GM21360 (cell line): Measurements from ENCODE around the gene TBC1D16.
"Not testable (repeated sequence)": the region's sequence is repeated elsewhere in the genome, so short reads cannot be mapped to it uniquely, and the experiment has no call there.

Source experiments
- ATAC-seq: cut with Tn5 transposase; IDR thresholded peaks from one replicate; pipeline ENCODE4 v1.9.1; 2021; ENCODE audit warnings: mild to moderate bottlenecking, moderate library complexity; ENCODE audit not compliant: unreplicated experiment

TBC1D16 gene

DNA sequence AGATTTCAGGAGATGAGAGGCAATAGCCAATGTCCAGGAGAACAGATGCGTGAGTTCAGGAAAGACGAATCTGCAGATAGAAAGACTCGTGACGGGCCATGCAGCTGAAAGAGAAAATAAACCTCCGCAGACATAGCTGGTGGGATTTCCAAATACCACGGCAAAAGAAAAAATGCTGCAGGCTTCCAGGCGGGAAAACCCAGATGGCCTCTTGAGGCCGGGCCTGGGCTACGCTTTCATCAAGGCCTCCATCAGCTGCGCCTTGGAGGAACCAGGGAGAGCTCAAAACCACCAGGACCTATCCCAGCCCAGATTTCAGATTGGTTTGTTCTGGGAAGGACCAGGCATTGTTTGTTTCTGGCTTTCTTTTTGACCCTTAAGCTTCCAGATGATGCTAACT, 17.4 kb upstream of the TBC1D16 start:
- ATAC-seq, result no peak

DNA sequence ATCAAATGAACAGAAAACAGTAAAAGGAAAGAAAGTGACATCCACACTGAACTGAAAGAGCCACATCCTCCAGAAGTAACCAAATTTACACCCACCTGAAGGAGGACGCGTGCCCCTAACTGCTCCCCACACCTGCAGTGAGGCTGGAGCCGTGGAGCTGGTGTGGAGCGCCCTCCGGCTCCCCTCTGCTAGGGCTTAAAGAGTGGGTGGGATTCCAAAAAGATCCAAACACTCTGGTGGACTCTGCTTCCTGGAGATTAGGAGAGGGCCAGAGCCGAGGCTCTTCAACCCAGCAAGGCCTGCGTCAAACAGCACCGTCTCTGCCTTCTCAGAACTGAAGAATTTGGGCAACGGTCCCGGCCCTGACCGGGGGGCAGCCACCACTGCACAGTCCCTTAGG, 16.0 kb upstream of the TBC1D16 start:
- ATAC-seq, result no peak

DNA sequence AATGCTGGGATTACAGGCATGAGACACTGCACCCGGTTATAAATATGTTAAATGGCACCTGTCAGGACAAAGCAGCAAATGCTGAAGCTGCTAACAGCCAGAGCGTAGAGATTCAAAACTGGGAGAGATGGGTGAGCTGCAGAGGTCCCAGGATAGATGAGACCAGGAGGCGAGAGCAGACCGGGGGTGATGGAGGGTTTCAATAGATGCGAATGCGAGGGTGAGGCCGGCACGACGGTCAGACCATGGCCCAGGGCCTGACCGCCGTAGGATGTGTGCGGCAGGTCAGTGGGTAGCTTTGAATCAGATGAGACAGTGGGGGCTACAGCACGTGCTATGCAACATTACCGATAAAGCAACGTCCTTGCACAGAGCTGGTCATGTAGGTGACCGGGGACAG, 15.0 kb upstream of the TBC1D16 start:
- no peak for ATAC-seq

- no peak for ATAC-seq
Observed at GRCh38 chr17:80049986-80050385, 14.3 kb upstream of the TBC1D16 start.

GRCh38 chr17:80047176-80047575, 11.5 kb upstream of the TBC1D16 start:
- no peak for ATAC-seq

DNA sequence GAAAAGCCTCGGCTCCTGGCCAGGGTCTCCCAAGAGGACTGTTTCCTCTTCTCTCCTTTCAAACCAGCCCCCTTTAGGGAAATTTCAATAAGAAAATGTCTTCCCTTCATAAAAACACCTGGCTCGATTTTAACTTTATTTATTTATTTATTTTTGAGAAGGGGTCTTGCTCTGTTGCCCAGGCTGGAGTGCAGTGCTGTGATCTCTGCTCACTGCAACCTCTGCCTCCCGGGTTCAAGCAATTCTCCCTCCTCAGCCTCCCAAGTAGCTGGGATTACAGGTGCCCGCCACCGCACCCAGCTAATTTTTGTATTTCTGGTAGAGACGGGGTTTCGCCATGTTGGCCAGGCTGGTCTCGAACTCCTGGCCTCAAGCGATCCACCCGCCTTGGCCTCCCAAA, 11.0 kb upstream of the TBC1D16 start:
- not testable (repeated sequence) for ATAC-seq

- no peak for ATAC-seq
Observed at GRCh38 chr17:80045703-80046102, 10.0 kb upstream of the TBC1D16 start.

DNA sequence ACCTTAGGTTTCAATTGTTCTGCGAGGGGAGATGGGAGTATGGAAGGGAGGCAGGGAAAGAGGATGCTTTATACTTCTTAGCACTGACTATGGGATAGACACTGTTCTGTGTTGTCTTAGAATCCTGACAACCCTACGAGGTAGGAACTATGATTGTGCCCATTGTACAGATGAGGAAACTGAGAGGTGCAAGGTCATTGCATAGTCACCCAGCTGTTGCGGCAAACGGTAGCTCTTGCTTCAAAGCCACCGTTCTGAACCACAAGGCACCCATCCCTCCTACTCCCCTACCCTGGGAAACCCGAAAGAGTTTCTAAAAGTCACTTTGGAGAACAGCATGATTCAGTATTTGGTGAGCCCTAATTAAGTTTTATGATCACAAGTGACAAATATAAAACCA, 8.3 kb upstream of the TBC1D16 start:
- ATAC-seq, result no peak

DNA sequence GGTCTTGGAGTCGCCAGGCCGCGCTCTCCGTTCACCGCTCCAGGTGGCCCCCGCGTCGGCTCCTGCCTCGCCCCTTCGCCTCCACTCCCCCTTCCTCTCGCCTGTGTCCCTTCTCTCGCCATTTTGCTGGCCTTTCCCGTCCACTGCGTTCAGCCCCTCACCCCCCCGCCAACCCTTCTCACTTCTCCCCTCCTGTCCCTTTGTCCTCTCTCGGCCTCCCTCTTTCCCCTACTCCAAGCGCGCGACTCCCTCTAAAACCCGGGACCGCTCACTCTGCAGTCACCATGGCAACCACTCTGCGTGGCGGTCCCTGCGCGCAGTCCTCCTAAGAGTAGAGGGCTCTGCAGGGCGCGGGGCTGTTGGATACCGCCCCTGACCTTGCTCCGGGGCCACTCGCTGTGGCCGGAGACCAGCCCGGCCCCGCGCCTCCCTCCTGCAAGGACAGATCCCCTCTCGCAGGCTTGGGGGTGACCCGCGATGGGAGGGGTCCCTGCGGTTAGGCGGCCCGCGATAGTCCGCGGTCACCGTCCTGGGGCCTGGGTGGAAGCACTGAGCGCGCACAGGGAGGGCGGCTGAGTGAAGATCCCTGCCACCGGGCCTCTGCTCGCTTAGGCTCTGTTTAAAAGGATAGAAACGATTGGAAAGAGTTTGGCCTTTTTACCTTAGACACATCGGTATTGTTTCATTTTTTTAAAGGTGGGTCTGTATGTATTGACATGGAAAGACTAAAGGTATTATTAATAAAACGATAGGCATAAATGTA, 1.2 kb upstream of the TBC1D16 start:
- ATAC-seq, result no peak

- ATAC-seq, result peak; percentile 55
Observed at GRCh38 chr17:80035937-80036714, 454 bp upstream of the TBC1D16 start, which contains the start of gene CCDC40. CCDC40 (plus strand) TSS chr17:80036642; CDS start chr17:80036663, 21 bp downstream.

DNA sequence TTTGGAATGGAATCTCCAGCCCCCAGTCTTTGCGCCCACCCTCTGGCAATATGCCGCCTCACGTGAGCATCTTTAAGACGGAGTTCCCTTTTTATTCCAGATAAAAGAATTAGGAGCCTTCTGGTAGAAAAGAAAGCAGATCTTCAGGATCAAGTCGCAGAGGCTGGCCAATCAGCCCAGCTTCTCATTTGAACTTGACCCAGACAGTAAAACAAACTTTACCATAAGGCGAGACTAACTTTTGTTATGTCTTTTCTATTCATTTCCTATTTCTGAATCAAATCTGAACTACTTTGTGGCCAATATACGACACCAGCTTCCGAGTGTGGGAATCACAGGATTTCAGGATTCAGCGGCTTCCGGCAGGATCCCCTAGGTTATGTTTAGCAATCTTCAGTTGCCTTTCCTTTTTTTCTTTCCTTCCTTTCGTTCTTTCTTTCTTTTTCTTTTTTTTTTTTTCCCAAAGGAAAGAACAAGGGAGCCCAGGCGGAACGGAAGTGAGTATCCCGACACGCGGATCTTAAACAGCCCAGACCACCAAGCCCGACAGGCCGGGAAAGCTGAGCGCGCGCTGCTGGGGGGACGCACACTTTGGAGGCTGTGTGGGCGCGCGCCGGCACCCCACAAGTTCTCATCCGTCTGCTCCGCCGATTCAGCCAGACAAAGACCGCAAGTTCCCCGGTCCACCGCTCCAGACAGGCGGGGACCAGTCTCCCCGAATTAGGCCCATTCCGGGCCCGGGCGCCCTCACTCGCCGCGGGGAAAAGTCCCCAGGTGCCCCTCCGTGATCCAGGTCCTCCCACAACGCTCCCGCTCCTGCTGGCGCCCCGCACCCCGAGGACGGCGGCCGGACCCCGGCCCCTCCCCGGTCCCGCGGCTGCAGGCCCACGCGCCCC, 633 bp downstream of the TBC1D16 start:
- peak; percentile 12 for ATAC-seq

GRCh38 chr17:80033840-80034239, 1.8 kb downstream of the TBC1D16 start:
- ATAC-seq, result no peak

DNA sequence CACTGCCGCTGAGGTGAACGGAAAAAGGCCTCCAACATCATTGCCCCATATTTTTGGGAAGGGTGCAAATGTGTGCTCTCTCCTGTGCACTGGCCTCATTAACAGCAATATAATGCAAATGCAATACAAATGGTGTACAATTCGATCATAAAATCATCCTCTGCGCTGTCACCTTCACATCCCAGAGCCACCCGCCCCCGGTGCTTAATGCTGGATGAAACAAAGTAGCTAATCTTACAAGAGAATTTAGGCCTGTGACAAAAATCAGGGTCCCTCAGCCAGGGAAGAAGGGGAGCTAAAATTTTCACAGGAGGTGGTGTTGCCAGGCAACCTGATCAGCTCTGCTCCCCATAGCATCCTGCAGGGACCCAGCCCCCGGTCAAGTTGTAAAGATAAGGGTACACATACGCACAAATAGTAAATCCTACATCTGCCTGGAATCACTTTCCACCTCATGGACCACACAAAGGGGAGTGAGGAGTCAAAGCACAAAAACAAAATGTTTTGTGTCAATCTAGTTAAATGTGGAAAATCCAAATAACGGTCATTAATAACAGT, 3.0 kb downstream of the TBC1D16 start:
- no peak for ATAC-seq

DNA sequence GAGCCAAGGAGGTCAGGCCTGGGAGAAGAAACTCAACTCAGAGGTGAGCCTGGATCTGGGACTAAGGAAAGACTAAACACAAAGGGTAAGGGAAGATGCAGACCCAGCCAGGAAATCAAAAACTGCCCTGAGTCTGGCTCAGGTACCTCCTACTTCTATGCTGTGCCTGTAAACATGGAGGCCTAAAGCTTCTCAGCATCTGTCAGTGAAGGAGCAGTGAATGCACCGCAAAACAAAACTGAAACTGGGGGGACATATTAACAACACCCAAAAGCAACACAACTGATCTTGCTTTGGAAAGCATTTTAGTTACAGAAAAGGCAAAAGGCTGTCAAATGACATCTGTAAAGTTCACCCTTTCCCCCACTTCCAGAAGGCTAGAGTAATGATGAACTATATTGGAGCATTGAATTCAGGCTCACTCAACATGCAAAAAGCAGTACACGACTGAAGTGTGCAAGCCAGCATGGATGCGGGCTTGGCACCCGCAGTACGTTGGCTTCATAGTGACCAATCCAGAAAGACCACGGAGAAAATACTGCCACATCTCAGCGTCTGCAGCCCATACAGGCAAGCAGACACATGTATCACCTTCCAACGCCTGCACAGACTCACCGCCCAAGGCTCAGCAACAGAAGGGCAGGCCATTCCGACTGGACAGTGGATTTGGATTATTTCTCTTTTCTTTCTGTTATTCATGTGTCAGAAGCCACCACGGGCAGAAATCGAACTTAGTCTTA, 3.8 kb downstream of the TBC1D16 start:
- no peak for ATAC-seq

DNA sequence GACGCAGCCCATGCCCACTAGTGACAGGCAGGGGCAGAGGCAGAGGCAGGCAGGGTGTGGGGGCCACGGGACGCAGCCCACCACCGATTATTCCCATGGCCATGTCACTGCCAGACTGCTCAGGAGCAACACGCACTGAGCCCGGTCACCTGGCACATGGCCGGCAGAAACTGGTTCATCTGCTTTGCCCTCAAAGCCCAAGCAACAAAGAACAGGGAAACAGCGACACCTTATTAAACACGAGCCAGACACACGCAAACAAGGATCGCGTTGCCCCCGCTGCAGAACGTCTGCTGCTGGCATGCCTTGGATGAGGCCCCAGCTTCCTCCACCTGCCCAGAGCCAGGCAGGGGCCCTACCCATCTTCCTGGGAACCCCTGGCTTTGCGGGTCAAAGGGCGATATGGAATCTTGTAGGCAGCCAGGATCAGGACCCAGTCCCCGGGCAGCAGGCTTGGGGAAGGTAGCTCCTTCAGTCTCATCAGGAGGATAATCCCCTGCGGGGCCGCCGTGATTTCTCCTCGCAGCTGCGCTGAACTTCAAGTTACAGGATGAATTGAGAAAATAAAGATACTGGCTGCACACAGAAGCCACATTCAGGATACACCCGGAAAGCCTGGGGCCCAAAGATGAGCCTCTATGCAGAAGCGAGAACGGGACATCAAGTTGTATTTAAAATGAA, 4.8 kb downstream of the TBC1D16 start:
- ATAC-seq, result no peak

- no peak for ATAC-seq
Observed at GRCh38 chr17:80029258-80029974, 6.3 kb downstream of the TBC1D16 start.

- ATAC-seq, result no peak
Observed at GRCh38 chr17:80028030-80028429, 7.6 kb downstream of the TBC1D16 start.

- no peak for ATAC-seq
Observed at GRCh38 chr17:80027043-80027435, 8.6 kb downstream of the TBC1D16 start.
